Prostate gland (tissue), 2 donors: ENCODE results near the gene MTFR2.

Source experiments
- CTCF ChIP-seq, 4 experiments: fragments of 200-600 bp in 2 of 4; fragments of 450-650 bp in 2 of 4; sonication (generic) in 2 of 4; IDR thresholded peaks; 1 replicate in 3 of 4; 2 replicates in 1 of 4; pipeline ENCODE4 v1.5.1; 2016 to 2019; ENCODE audit warnings: antibody characterized with exemption in 4 of 4, mild to moderate bottlenecking in 2 of 4, moderate library complexity in 2 of 4
- POLR2A ChIP-seq: fragments of 450-650 bp; IDR thresholded peaks from one replicate; pipeline ENCODE4 v1.6.1; 2016; ENCODE audit warnings: antibody characterized with exemption, mild to moderate bottlenecking
- POLR2AphosphoS5 ChIP-seq: sonication (generic); formaldehyde crosslinking; IDR thresholded peaks from one replicate; pipeline ENCODE4 v1.6.1; 2017; ENCODE audit warnings: antibody characterized with exemption

- TF ChIP-seq POLR2A (no peak), CTCF (IDR thresholded peaks at IDR 0.05) (no peak), POLR2AphosphoS5 (no peak)
Observed at GRCh38 chr6:136216503-136217401, 33.4 kb downstream of the MTFR2 start.
